DMS114 treated with DMSO at 0.1 percent for 48 hours (cell line): ENCODE data around the gene BRD9.
"Not testable (repeated sequence)": the region's sequence is repeated elsewhere in the genome, so short reads cannot be mapped to it uniquely, and the experiment has no call there.

Experiments
- DNase-seq: peaks from one replicate; lab custom pipeline; 2025; ENCODE audit not compliant: unreplicated experiment; lab: John Stamatoyannopoulos, UW

BRD9 gene

DNA sequence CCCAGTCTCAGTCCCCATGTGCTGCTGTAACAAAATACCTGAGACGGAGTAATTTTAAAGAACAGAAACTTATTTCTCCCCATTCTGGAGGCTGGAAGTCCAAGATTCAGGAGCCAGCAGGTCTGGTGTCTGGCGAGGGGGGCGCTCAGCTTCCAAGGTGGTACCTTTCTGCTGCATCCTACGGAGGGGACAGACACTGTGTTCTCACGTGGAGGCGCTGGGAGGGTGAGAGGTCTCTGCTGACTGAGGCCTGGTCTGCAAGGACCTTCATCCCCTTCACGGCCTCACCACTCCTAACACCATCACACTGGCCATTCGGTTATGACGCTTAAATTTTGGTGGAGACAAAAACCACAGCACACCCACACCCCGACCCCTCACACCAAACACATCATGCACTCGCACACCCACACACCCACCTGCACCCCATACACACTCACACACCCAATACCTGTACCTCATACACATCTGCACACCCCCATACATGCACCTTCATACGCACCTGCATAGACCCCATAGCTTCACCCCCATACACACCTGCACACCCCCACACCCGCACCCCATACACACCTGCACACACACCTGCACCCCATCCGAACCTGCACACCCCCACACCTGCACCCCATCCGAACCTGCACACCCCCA, 32.0 kb downstream of the BRD9 start:
- DNase-seq, result no peak

DNA sequence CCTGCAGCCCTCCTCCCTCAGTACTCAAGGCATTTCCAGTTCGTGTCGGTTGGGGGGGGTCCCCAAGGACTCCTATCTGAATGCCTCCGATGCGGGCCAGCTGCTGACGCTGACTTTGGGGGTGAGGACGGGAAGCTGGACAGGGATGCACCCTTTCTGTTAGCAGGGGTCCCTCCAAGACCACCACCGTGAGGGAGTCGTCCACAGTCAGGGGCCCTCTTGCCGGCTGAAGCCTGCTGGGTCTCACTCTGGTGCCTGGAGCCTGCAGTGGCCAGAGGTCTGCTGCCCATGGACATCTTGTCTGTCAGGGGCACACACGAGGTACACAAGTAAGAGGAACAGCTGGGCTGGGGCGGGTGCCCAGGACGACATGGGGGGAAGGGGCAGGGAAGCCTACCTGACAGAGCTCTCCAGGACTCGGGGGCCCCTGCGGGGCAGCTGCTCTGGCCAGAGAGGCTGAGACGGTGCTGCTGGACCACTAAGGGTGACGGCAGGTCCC, 32.8 kb downstream of the BRD9 start:
- no peak for DNase-seq

- no peak for DNase-seq
These were observed 33.2 kb downstream of the BRD9 start for GRCh38 chr5:859391-859790.

GRCh38 chr5:858726-859125, 33.9 kb downstream of the BRD9 start:
- no peak for DNase-seq

- no peak for DNase-seq
These were observed 35.8 kb downstream of the BRD9 start for GRCh38 chr5:856531-857425.

- DNase-seq, result no peak
These were observed 36.6 kb downstream of the BRD9 start for GRCh38 chr5:855771-856530.

DNA sequence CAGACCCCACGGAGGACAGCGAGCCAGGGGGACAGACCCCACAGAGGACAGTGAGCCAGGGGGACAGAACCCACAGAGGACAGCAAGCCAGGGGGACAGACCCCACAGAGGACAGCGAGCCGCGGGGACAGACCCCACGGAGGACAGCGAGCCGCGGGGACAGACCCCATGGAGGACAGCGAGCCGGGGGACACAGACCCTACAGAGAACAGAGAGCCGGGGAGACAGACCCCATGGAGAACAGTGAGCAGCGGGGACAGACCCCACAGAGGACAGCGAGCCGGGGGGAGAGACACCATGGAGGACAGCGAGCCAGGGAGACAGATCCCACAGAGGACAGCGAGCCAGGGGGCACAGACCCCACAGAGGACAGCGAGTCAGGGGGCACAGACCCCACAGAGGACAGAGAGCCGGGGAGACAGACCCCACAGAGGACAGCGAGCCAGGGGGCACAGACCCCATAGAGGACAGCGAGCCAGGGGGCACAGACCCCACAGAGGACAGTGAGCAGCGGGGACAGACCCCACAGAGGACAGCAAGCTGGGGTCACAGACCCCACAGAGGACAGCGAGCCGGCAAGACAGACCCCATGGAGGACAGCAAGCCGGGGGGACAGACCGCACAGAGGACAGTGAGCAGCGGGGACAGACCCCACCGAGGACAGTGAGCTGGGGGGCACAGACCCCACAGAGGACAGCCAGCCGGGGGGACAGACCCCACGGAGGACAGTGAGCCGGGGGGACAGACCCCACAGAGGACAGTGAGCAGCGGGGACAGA, 37.4 kb downstream of the BRD9 start:
- DNase-seq, result no peak

DNA sequence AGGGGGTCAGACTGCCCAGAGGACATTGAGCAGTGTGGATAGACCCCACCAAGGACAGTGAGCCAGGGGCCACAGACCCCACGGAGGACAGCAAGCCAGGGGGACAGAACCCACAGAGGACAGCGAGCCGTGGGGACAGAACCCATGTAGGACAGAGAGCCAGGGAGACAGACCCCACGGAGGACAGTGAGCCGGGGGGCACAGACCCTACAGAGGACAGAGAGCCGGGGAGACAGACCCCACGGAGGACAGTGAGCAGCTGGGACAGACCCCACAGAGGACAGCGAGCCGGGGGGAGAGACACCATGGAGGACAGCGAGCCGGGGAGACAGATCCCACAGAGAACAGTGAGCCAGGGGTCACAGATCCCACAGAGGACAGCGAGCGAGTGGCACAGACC, 38.4 kb downstream of the BRD9 start:
- DNase-seq, result no peak

- not testable (repeated sequence) for DNase-seq
These were observed 39.0 kb downstream of the BRD9 start for GRCh38 chr5:853416-854090.

GRCh38 chr5:852431-853401, 39.9 kb downstream of the BRD9 start:
- DNase-seq, result no peak

GRCh38 chr5:852018-852417, 40.6 kb downstream of the BRD9 start:
- DNase-seq, result no peak

DNA sequence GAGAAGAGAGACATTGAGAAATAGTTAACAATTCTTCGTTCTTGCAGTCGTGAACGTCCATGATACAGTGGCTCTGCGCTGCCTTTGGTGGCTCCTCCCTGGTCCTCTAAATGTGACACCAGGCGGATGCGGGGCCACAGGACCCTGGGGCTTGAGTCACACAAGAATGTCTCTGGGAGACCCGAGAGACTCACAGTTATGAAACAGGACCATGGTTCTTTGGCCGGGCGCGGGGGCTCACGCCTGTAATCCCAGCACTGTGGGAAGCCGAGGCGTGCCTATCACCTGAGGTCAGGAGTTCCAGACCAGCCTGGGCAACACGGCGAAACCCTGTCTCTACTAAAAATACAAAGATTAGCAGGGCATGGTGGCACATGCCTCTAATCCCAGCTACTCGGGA, 41.0 kb downstream of the BRD9 start:
- no peak for DNase-seq

DNA sequence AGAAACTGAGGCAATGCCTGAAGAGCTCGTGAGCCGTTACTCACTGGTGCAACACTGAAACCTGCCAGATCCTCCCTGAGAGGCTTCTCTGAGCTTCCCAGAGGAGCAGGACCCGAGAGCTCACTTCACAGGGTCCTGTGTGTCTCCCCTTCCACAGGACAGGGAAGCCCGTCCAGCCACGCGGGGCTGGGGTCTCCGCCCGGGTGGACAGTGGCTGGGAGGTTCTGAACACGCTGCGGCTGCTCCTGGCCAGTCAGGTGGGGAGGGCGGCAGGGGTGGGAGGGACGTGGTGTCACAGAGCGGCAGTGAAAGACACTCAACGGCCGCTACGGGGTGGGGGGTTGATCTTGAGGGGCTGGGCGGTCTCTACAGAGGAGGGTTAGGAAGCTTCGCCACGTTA, 41.5 kb downstream of the BRD9 start:
- no peak for DNase-seq

DNA sequence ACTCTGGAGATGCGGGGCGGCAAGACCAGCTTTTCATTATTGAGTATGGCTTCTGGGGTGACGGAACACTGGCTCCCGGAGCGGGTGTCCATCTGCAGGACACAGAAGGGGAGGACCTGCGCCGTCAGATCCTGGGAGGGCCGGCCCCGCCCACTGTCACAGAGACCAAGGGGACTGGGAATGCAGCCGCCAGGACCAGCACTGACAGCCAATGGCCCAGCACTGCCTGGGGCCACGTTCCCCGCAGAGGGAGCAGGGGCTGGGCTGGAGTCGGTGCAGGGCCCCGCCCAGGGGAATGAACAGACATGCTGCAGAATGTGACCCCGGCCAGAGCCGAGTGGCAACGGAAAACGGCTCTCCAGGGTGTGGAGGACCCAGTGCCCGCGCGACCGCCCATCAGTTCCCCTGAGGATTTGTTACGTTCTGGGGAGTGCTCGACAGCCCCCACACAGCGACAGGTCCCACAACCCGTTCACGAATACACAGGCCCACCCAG, 42.0 kb downstream of the BRD9 start, which contains the start of gene ZDHHC11:
Gene ZDHHC11 (minus strand): TSS at position 476 of the 496 bp plus-strand sequence. CDS start 384 bp downstream, at position 92.
- no peak for DNase-seq

DNA sequence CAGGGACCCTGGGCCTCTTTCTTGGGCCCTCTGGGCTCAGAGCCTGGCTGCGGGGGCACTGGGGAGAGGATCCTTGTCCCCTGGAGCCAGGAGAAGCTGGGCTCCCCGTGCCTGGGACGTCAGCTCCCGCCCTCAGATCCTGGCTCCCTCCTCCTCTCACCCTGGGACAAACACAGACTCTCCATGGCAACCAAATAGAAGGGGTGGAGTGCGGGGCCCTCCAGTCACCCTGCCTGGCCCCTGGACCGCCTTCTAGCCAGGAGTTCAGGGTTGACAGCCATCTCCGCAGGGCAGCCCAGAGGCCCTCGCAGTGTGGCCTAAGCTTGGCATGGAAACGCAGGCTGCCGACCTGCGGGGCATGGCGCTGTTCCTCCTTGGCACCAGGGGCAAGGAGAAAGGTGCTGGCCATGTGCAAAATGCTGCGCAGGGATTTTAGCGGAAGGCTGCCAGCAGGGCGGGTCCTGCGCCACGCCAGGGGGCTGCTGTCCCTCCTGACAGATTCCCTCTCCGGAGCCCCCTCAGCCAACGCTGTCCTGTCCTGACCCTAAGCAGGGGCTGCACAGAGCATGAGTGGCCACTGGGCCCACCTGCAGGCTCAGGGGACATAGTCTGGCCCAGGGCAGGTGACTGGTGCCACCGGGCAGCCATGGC, 42.8 kb downstream of the BRD9 start:
- DNase-seq, result no peak

- no peak for DNase-seq
These were observed 43.9 kb downstream of the BRD9 start for GRCh38 chr5:848671-849111.

- DNase-seq, result not testable (repeated sequence)
These were observed 44.9 kb downstream of the BRD9 start for GRCh38 chr5:847736-848135.

- DNase-seq, result not testable (repeated sequence)
These were observed 45.4 kb downstream of the BRD9 start for GRCh38 chr5:847212-847611.
